B cell (primary cell): Measurements from ENCODE around the gene IER3. TPM values are rescaled to one million over a fixed set of nuclear protein-coding genes. Genes with fewer than 3 reads are reported as not detected.
"Not testable (repeated sequence)": the region's sequence is repeated elsewhere in the genome, so short reads cannot be mapped to it uniquely, and the experiment has no call there.

ENCODE experiments used
- ATAC-seq: fragments of 200-7000 bp; cut with Tn5 transposase; one replicate; pipeline ENCODE4 v1.10.0; 2021; ENCODE audit warnings: low read depth, mild to moderate bottlenecking, moderate number of reproducible peaks, moderate library complexity
- CTCF ChIA-PET: fragments of 350-600 bp; sonication (Branson Sonifier 250); formaldehyde crosslinking; loops from one replicate; lab custom pipeline; 2021; ENCODE audit warnings: antibody characterized with exemption, inconsistent platforms; lab: Charles Lee
- POLR2A ChIA-PET: fragments of 350-600 bp; sonication (Branson Sonifier 250); formaldehyde crosslinking; loops from one replicate; lab custom pipeline; 2021; ENCODE audit warnings: antibody characterized with exemption; lab: Charles Lee
- DNase-seq: peaks from one replicate; pipeline ENCODE4 v3.0.0; 2013
- H2AFZ ChIP-seq: 2 replicates; pipeline ENCODE4 v1.6.1; 2012; ENCODE audit warnings: mild to moderate bottlenecking, low read depth, low read length; ENCODE audit not compliant: insufficient read depth, poor library complexity, severe bottlenecking
- H3K27ac ChIP-seq, 2 donors: 1 replicate in 1 of 2; 2 replicates in 1 of 2; pipeline ENCODE4 v1.5.1; 2012 to 2013; ENCODE audit warnings: low read length in 2 of 2, mild to moderate bottlenecking in 2 of 2, moderate library complexity in 1 of 2
- H3K27me3 ChIP-seq, 4 experiments: fragments of 200-600 bp in 1 of 4; sonication (generic) in 1 of 4; replicated peaks in 1 of 4; 1 replicate in 2 of 4; 2 replicates in 2 of 4; pipeline versions ENCODE4 v1.6.1 to v1.7.0; 2013 to 2016; ENCODE audit warnings: low read length in 3 of 4, mild to moderate bottlenecking in 2 of 4, mixed read lengths in 1 of 4, moderate library complexity in 1 of 4; ENCODE audit not compliant: insufficient read depth in 4 of 4, control insufficient read depth in 3 of 4; ENCODE audit errors: control extremely low read depth in 1 of 4
- H3K36me3 ChIP-seq, 2 experiments: replicated peaks in 1 of 2; 1 replicate in 1 of 2; 2 replicates in 1 of 2; pipeline versions ENCODE4 v1.6.1 to v1.7.1; 2013; ENCODE audit warnings: low read length in 1 of 2; ENCODE audit not compliant: insufficient read depth in 2 of 2, control insufficient read depth in 1 of 2; ENCODE audit errors: control extremely low read depth in 1 of 2, extremely low read depth in 1 of 2
- H3K4me1 ChIP-seq, 2 donors: fragments of 200-600 bp in 1 of 2; sonication (generic) in 1 of 2; 1 replicate in 1 of 2; 2 replicates in 1 of 2; pipeline versions ENCODE4 v1.5.1 to v1.6.1; 2013 to 2017; ENCODE audit warnings: low read length in 2 of 2; ENCODE audit not compliant: control insufficient read depth in 2 of 2, insufficient read depth in 2 of 2
- H3K4me2 ChIP-seq: replicated peaks from 2 replicates; pipeline ENCODE3; 2012; ENCODE audit warnings: mild to moderate bottlenecking, low read depth, low read length; ENCODE audit not compliant: poor library complexity, severe bottlenecking
- H3K4me3 ChIP-seq, 5 experiments: fragments of 200-600 bp in 1 of 5; sonication (generic) in 1 of 5; 1 replicate in 3 of 5; 2 replicates in 2 of 5; pipeline versions ENCODE4 v1.5.1 to v1.7.0; 2011 to 2016; ENCODE audit warnings: low read length in 4 of 5, mild to moderate bottlenecking in 4 of 5, low read depth in 2 of 5, control low read depth in 1 of 5, moderate library complexity in 1 of 5; ENCODE audit not compliant: insufficient read depth in 1 of 5; ENCODE audit errors: control extremely low read depth in 1 of 5, extremely low read depth in 1 of 5
- H3K79me2 ChIP-seq: fragments of 200-600 bp; sonication (generic); one replicate; pipeline ENCODE4 v1.6.0; 2016; ENCODE audit warnings: low read length; ENCODE audit not compliant: control insufficient read depth, insufficient read depth
- H3K9ac ChIP-seq: fragments of 200-600 bp; sonication (generic); 2 replicates; pipeline ENCODE4 v1.6.1; 2017; ENCODE audit warnings: mild to moderate bottlenecking, low read length, moderate library complexity
- H3K9me3 ChIP-seq, 3 donors: one replicate each; pipeline versions ENCODE4 v1.6.1 to v1.7.1; 2013; ENCODE audit warnings: low read length in 2 of 3; ENCODE audit not compliant: control insufficient read depth in 2 of 3, insufficient read depth in 1 of 3; ENCODE audit errors: control extremely low read depth in 1 of 3
- H4K20me1 ChIP-seq: 2 replicates; pipeline ENCODE4 v1.6.0; 2012; ENCODE audit warnings: mild to moderate bottlenecking, low read length; ENCODE audit not compliant: insufficient read depth, control insufficient read depth, poor library complexity, severe bottlenecking
- H3K27ac Mint-ChIP-seq: one replicate; pipeline ENCODE4 v1.8.0; 2021; ENCODE audit warnings: mixed read lengths
- H3K27me3 Mint-ChIP-seq: one replicate; pipeline ENCODE4 v1.8.0; 2021; ENCODE audit warnings: mixed read lengths
- H3K4me1 Mint-ChIP-seq: one replicate; pipeline ENCODE4 v1.8.0; 2021; ENCODE audit warnings: mixed read lengths
- H3K4me3 Mint-ChIP-seq: one replicate; pipeline ENCODE4 v1.8.0; 2021; ENCODE audit warnings: mixed read lengths
- H3K9me3 Mint-ChIP-seq: one replicate; pipeline ENCODE4 v1.8.0; 2022; ENCODE audit warnings: mixed read lengths; ENCODE audit not compliant: insufficient read depth
- CTCF ChIP-seq: fragments of 200-600 bp; IDR thresholded peaks from one replicate; pipeline ENCODE4 v1.8.0; 2022; ENCODE audit warnings: antibody characterized with exemption, mild to moderate bottlenecking
- WGBS: methylation state at CpG from one replicate; pipeline ENCODE4 v1.1.5; 2013; ENCODE audit warnings: missing lambda C conversion rate; ENCODE audit not compliant: insufficient coverage; 5-methylcytosine and 5-hydroxymethylcytosine counted together
- intact Hi-C: fragments of 100-400 bp; cut with micrococcal nuclease; formaldehyde crosslinking; loops from one replicate; pipeline ENCODE4 v1.10.0; 2022
- polyA plus RNA-seq: library from polyadenylated mRNA; depleted of rRNA; stranded (reverse); fragments of >200 nt; gene quantifications from 2 replicates; pipeline ENCODE4 v1.2.3, GENCODE V29; 2012
- total RNA-seq, 2 donors: library from RNA; stranded (reverse); fragments of 120-200 nt in 1 of 2; gene quantifications; 1 replicate in 1 of 2; 2 replicates in 1 of 2; pipeline versions ENCODE4 v1.2.3 to v1.2.4, GENCODE V29; 2013 to 2022

The IER3 gene
- total and polyA plus RNA-seq, 2 donors (not counting 1 experiment from before 2014, with no cell fraction given) = 3.7 to 4.2 TPM

GRCh38 chr6:30717845-30718720, 26.3 kb downstream of the IER3 start:
- not testable (repeated sequence) for H3K9me3 ChIP-seq, H3K9me3 Mint-ChIP-seq, H3K27me3 ChIP-seq, DNase-seq, ATAC-seq, H3K27me3 Mint-ChIP-seq
- WGBS = 84% methylated on average over 13 of the region's 37 CpGs
- H3K36me3 ChIP-seq = peaks cover 2 to 20% of the 10 kb centered on the region in 2 experiments
- ChIA-PET POLR2A (interaction anchor here (0.6 to 9.8 kb wide), 11 partner anchors 27 to 1073 kb away, joined by 3 to 216 read pairs (median 6); partner anchors contain the start of genes GNL1, MRPS18B, NRM and PPP1R10), CTCF (interaction anchor here (0.8 to 22.5 kb wide), 8 partner anchors 11 to 176 kb away, joined by 3 to 963 read pairs (median 9); partner anchors contain the start of genes DHX16, MRPS18B, NRM and PPP1R10)
- peak overlapping the region; percentile 69 for H3K4me2 ChIP-seq
- peak overlapping the region; percentile 99 for H3K27ac Mint-ChIP-seq
- H3K9ac ChIP-seq = peak overlapping the region; percentile 56
- peaks cover 16% of the 10 kb centered on the region for H4K20me1 ChIP-seq
- TF ChIP-seq CTCF = peak; percentile 16
- H3K4me3 ChIP-seq = peak overlapping the region; percentile 58 to 77 (median 67)
- H3K4me1 Mint-ChIP-seq = peaks cover 46% of the 10 kb centered on the region
- peaks cover 26 to 42% of the 10 kb centered on the region in 2 donors for H3K4me1 ChIP-seq
- peak overlapping the region; percentile 48 for H2AFZ ChIP-seq
- H3K27ac ChIP-seq = peak overlapping the region in 1 of 2 donors; percentile 17
- H3K79me2 ChIP-seq = peaks cover 49% of the 10 kb centered on the region
- intact Hi-C loops = loop anchor here (1.0 kb wide), 6 partner anchors 31 to 162 kb away; partner anchors contain the start of genes ABCF1, DHX16, GNL1 and MRPS18B
- peak overlapping the region; percentile 96 for H3K4me3 Mint-ChIP-seq
